DLD1 (cell line): Measurements from ENCODE around the gene RNU6-9.
"Not testable (repeated sequence)": the region's sequence is repeated elsewhere in the genome, so short reads cannot be mapped to it uniquely, and the experiment has no call there.

ENCODE experiments used
- in situ Hi-C: cut with HindIII; loops from 2 replicates; pipeline ENCODE4 v1.10.0; 2017; ENCODE audit warnings: low sequenced_read_pairs

The RNU6-9 gene

GRCh38 chr19:892894-893689 lies at the start of gene RNU6-9, which contains the start of gene MED16:
Gene RNU6-9, plus strand, starts transcription at chr19:893484.
Gene MED16, minus strand, starts transcription at chr19:893187. Its CDS starts 2,056 bp downstream, at chr19:891131.
- in situ Hi-C loops, result no loop called here

GRCh38 chr19:843836-844545 lies 49.3 kb upstream of the RNU6-9 start:
- in situ Hi-C loops, result no loop called here

GRCh38 chr19:844546-844971 lies 48.7 kb upstream of the RNU6-9 start:
- in situ Hi-C loops, result no loop called here

GRCh38 chr19:845707-846521 lies 47.4 kb upstream of the RNU6-9 start:
- in situ Hi-C loops, result no loop called here

GRCh38 chr19:848386-848921 lies 44.8 kb upstream of the RNU6-9 start:
- in situ Hi-C loops, result no loop called here

GRCh38 chr19:849195-849594 lies 44.1 kb upstream of the RNU6-9 start:
- in situ Hi-C loops, result not testable (repeated sequence)

GRCh38 chr19:850221-850978 lies 42.9 kb upstream of the RNU6-9 start:
- in situ Hi-C loops, result no loop called here

- in situ Hi-C loops, result no loop called here
Observed at GRCh38 chr19:850979-851335, 42.3 kb upstream of the RNU6-9 start.

GRCh38 chr19:852136-853013 lies 40.9 kb upstream of the RNU6-9 start, which contains the start of gene ELANE:
Gene ELANE, plus strand, starts transcription at chr19:852303. Its CDS starts 26 bp downstream, at chr19:852329.
- in situ Hi-C loops, result no loop called here

- in situ Hi-C loops, result no loop called here
Observed at GRCh38 chr19:853014-853585, 40.2 kb upstream of the RNU6-9 start.

GRCh38 chr19:853614-854220 lies 39.6 kb upstream of the RNU6-9 start:
- in situ Hi-C loops, result not testable (repeated sequence)

- in situ Hi-C loops, result no loop called here
Observed at GRCh38 chr19:854549-854948, 38.7 kb upstream of the RNU6-9 start.

GRCh38 chr19:855142-855541 lies 38.1 kb upstream of the RNU6-9 start:
- in situ Hi-C loops, result no loop called here

- in situ Hi-C loops, result no loop called here
Observed at GRCh38 chr19:855566-856120, 37.6 kb upstream of the RNU6-9 start.

- in situ Hi-C loops, result no loop called here
Observed at GRCh38 chr19:858284-858683, 35.0 kb upstream of the RNU6-9 start.

GRCh38 chr19:858868-859843 lies 34.1 kb upstream of the RNU6-9 start, which contains the start of gene CFD:
Gene CFD, plus strand, starts transcription at chr19:859664. Its CDS starts 26 bp downstream, at chr19:859690.
- in situ Hi-C loops, result no loop called here
